Renal cortex interstitium (tissue), 11 donors: ENCODE data around the gene SLC36A1. TPM values are rescaled to one million over a fixed set of nuclear protein-coding genes. Genes with fewer than 3 reads are reported as not detected.

Source experiments
- DNase-seq, 11 donors: peaks; one replicate each; pipeline ENCODE4 v3.0.0-alpha.2; 2013; ENCODE audit warnings: low read depth in 9 of 11, low spot score in 4 of 11; ENCODE audit errors: extremely low read depth in 1 of 11
- polyA plus RNA-seq, 3 donors: library from polyadenylated mRNA; unstranded; fragments of 120-200 nt; gene quantifications; one replicate each; pipeline ENCODE4 v1.2.1, GENCODE V29; 2013; ENCODE audit not compliant: insufficient read length in 3 of 3

SLC36A1 gene
- polyA plus RNA-seq, 3 donors, result 7.8 to 10.1 (median 9.0) TPM

DNA sequence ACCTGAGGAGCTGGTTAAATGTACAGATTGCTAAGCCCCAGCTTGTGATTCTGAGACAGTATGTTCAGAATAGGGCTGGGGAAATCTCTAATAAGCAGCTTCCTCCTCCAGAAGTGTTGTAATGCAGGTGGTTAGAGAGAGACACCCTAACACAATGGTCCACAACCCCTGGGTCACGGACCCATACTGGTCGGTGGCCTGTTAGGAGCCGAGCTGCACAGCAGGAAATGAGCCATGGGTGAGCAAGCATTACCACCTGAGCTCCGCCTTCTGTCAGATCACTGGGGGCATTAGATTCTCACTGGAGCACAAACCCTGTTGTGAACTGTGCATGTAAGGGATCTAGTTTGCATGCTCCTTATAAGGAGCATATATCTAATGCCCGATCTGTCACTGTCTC, 61.8 kb downstream of the SLC36A1 start:
- no peak for DNase-seq

DNA sequence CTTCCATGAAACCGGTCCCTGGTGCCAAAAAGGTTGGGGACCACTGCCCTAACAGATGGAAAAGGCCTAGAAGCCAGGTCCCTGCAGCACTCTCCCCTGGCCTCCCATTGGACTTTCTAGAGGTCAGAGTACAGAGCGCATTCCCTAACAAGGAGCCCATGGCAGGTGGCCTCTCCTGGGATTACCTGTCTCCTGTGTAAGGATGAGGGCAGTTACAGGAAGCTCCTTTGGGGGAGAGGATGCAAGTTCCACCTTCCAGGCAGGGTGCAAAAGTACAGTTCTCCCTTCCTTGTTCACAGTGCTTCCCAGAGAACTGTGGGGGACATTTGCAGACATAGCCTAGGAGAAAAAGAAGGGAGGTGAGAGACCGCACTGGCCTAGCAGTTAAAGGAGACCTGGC, 62.4 kb downstream of the SLC36A1 start:
- DNase-seq, result no peak

DNA sequence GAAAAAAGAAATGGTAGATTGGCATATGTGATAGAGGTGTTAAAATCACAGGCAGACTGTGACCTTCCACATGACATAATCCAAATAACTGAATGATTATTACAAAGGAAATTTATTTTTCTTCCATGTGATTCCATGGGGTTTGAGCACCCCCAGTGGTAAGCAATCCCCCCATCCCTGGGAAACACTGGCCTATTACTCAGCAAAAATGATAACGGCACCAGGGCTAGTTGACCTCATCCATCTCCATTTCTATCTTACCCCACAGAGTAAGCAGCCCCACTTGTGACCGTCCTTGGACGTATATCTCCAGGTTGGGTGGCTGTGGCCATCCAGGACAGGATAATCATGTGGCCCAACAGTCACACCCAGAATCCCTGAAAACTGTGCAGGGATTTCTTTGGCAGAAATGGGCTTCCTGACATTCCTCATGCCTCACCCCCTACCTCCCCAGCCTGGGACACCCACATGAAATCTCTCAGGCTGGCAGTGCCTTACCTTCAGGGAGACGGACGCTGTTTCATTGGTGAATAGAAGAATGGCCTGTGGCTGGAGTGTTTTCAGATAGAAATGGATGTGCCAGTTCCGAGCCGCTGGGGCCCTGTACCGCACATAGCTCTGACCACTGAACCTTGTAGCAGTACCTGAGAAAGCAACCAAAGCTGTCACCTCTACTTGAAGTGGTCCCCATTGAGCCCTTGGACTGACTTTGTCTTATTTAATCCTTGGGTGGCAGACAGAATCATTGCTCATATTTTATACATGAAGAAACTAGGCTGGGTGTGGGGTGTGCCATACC, 69.9 kb downstream of the SLC36A1 start:
- no peak for DNase-seq

DNA sequence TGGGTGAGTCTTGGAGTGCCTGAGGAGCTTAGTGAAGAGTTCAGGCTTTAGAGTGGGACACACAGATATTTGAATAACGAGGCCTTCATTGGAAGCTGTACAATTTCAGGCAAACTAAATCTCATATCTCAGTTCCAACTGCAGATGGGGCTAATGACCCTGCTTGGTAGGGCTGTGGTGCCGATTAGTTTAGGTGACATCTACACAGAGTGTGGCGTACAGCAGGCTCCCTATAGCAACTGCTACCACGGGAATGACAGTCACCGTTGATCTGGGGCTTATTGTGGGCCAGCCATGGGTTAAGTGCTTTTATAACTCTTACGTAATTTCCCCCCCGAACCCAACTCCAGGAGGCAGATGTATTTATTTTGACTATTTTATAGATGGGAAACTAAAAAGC, 72.9 kb downstream of the SLC36A1 start:
- no peak for DNase-seq

DNA sequence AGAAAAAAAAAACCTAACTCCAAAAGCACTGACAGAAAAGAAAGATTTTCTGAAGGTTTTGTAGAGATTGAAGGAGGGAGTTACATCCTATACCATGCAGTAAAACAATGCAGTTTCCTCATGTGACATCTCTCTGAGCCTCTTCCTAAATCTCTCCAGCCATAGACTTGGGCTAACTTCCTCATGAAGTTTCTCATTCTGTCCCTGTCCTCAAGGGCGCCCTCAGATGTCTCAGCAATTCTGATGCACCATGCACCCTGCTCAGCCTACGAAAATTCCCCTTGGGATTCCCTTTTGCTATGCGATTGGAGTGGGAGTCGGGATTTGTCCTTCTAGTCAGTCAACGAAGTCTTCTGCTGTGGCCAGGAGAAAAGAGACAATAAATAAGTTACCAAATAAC, 74.8 kb downstream of the SLC36A1 start:
- DNase-seq, result no peak

DNA sequence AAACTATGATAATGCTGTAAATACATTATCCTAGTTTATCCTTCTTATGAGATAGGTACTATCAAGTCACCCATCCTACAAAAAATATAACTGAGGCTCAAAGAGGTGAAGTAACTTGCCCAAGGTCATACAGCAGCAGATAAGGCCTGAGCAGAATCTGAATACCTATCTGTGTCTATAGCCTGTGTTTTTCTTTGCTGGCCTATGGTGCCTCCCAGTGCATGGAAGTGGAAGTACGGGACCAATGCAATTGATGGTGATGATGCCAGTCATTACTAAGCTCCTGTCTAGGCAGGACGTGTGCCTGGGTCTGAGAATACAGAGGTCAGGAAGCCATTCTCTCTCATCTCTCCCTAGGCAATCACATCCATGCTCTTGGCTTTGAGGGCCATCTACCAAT, 75.9 kb downstream of the SLC36A1 start:
- DNase-seq, result no peak

DNA sequence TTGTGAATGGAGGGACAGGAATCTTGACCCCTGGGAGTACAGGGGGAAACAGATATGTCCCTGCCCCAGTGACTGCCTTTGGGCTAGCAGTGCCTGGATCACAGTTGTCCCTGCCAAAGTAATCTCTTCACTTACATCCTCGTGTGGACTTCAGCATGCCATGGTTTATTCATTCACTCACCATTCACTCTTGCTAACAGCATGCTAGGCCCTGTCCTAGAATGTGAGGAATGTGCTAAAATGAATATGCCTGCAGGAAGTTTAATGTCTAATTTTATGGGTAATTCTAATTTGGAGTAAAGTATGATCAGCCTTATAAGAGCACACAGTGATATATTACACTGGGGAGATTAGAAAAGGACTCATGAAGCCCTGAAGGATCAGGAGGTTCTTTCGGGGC, 80.8 kb downstream of the SLC36A1 start:
- DNase-seq, result no peak

DNA sequence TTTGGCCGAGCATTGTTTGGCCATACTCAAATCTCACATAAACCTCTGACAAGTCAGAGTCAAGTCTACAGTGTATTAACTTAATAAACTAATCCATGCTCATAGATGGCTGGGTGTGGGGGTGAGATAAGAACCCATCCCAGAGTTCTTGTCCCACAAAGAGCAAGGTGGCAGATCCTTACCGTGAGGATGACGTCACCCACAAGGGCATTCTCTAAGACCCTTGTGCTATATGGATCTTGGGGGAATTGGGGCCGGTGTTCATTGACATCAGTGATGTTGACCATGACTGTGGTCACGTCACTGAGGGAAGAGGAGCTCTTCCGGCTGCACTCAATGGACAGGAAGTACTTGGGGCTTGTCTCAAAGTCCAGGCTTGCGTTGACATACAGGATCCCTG, 81.6 kb downstream of the SLC36A1 start:
- no peak for DNase-seq

DNA sequence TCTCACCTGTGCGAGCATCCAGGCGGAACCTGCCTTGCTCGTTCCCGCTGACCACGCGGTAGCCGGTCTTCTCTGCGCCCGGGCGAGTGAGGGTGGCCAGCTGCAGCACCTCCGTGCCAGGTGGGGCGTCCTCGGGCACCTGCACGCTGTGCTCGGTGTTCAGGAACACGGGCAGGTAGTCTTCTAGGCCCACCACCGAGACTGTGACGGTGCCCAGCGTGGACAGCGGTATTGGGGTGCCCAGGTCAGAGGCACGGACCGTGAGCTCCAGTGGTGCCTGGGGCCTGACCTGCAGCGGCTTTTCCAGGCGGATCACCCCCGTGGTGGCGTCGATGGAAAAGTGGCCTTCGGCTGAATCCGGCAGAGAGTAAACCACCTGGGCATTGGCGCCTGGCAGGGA, 84.2 kb downstream of the SLC36A1 start:
- no peak for DNase-seq

DNA sequence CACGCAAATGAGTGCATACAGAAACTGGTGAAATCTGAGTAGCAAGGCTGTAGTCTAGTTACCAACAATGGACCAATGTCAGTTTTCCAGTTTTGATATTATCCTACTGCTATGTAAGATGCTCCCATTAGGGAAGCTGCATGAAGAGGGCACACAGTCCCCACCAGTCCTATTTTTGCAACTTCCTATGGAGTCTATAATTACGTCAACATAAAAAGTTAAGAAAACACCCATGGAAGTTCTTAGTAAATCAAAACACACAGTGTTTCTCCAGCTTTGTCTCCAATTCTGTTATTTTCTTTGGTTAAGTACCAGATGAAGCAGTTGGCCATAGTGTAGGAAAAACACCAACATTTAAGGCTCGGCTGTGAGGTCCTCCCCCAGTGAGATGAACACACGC, 85.0 kb downstream of the SLC36A1 start:
- DNase-seq, result no peak

DNA sequence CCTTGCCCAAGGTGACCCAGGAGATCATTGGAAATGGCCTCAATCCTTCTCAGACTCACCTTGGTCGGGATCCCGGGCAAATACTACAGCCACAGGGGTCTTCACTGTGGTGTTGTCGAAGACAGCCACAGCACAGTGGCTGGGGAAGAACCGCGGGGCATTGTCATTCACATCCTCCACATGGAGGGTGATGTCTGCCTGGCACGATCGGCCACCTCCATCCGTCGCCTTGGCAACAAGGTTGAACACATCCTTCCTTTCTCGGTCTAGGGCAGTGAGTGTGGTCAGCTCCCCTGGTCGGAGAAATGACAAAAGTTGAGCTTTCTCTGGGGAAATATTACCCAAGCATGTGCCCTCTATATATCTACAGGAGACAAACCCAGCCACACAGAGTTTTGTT, 86.9 kb downstream of the SLC36A1 start:
- no peak for DNase-seq

DNA sequence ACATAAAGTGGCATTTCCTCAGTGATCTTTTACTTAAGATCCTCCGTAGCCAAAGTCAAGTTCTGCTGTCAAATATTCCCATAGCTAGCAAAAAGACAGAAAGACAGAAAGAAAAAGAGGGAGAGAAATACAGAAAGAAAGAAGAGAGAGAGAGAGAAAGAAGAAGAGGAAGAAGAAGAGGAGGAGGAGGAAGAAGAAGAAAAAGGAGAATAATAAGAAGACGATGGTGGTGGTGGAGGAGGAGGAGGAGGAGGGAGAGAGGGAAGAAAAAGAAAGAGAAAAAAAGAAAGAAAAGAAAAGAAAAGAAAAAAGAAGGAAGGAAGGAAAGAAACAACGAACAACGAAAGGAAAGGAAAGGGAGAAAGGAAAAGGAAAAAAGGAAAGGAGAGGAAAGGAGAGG, 89.6 kb downstream of the SLC36A1 start:
- DNase-seq, result no peak

DNA sequence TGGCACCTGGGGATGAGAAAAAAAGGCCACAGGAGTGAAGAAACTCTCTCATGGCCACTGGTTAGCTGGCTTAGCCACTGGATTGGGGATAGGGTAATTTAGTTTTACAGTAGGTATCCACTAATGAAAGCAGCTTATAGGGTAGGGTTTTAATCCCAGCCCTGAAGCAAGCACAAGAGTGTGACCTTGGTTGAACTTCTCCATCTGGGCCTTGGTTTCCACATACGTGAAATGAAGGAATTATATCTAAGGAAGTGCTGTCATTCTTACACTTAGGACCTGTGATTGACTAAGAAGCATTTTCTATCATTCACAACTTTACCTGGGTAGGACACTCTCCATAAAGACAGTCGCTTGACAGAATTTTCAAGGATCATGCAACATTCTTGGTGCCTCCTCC, 94.2 kb downstream of the SLC36A1 start:
- DNase-seq, result no peak

Other genes starting within 250 kb of the SLC36A1 start
- 1 to 10 TPM; 3.9 to 5.4 (median 4.5) TPM for gene CCDC69, start 223.5 kb upstream of the SLC36A1 start, polyA plus RNA-seq
- 10 to 100 TPM; 28.2 to 32.5 (median 28.6) TPM for gene GM2A, start 194.4 kb upstream of the SLC36A1 start, polyA plus RNA-seq
- gene SLC36A3, start 143.8 kb upstream of the SLC36A1 start, polyA plus RNA-seq, result not detected
- gene SLC36A2, start 100.0 kb upstream of the SLC36A1 start, polyA plus RNA-seq, result 10 to 100 TPM in 1 of 3 donors, 1 to 10 TPM in 2; 7.8 to 13.1 (median 8.9) TPM
- 1 to 10 TPM; 4.6 to 9.8 (median 6.2) TPM for gene FAT2, start 143.7 kb downstream of the SLC36A1 start, polyA plus RNA-seq
- gene SPARC, start 239.3 kb downstream of the SLC36A1 start, polyA plus RNA-seq, result 1,000 to 10,000 TPM; 1,921 to 2,648 (median 2,320) TPM